Osteoblast (primary cell): ENCODE results near the gene NSD2. TPM values are rescaled to one million over a fixed set of nuclear protein-coding genes. Genes with fewer than 3 reads are reported as not detected.

Experiments used
- DNase-seq: peaks from one replicate; pipeline ENCODE4 v3.0.0; 2011; ENCODE audit warnings: low spot score, mixed read lengths; ENCODE audit not compliant: insufficient read length; ENCODE audit errors: missing footprints
- H2AFZ ChIP-seq: 2 replicates; pipeline ENCODE4 v1.6.0; 2011; ENCODE audit warnings: mild to moderate bottlenecking, low read length
- H3K27ac ChIP-seq: 2 replicates; pipeline ENCODE4 v1.5.1; 2011; ENCODE audit warnings: mild to moderate bottlenecking, low read depth, low read length, moderate library complexity
- H3K27me3 ChIP-seq: 2 replicates; pipeline ENCODE4 v1.6.0; 2012; ENCODE audit warnings: mild to moderate bottlenecking, control low read depth, inconsistent platforms, low read length, moderate library complexity; ENCODE audit not compliant: insufficient read depth
- H3K36me3 ChIP-seq: 2 replicates; pipeline ENCODE4 v1.5.1; 2011; ENCODE audit warnings: mild to moderate bottlenecking, low read length, control low read depth, moderate library complexity; ENCODE audit not compliant: insufficient read depth
- H3K4me1 ChIP-seq: 2 replicates; pipeline ENCODE4 v1.5.1; 2011; ENCODE audit warnings: mild to moderate bottlenecking, low read length, control low read depth, moderate library complexity; ENCODE audit not compliant: insufficient read depth
- H3K4me2 ChIP-seq: 2 replicates; pipeline ENCODE4 v1.6.0; 2011; ENCODE audit warnings: mild to moderate bottlenecking, low read length; ENCODE audit not compliant: insufficient read depth
- H3K4me3 ChIP-seq: fragments of 200-600 bp; sonication (generic); 3 replicates; pipeline ENCODE4 v1.5.1; 2012; ENCODE audit warnings: mild to moderate bottlenecking, low read length, inconsistent platforms; ENCODE audit not compliant: insufficient read depth
- H3K79me2 ChIP-seq: 2 replicates; pipeline ENCODE4 v1.6.0; 2012; ENCODE audit warnings: mild to moderate bottlenecking, low read length, control low read depth, inconsistent platforms; ENCODE audit not compliant: insufficient read depth
- H3K9me3 ChIP-seq: 2 replicates; pipeline ENCODE4 v1.5.1; 2011; ENCODE audit warnings: low read depth, low read length, control low read depth
- H4K20me1 ChIP-seq: 2 replicates; pipeline ENCODE4 v1.6.0; 2012; ENCODE audit warnings: mild to moderate bottlenecking, low read length, control low read depth; ENCODE audit not compliant: insufficient read depth
- total RNA-seq: library from RNA; depleted of rRNA; stranded (reverse); fragments of >200 nt; gene quantifications from 2 replicates; pipeline ENCODE4 v1.2.3, GENCODE V29; 2012
- TF ChIP-seq, protein P1 (sequence below): IDR thresholded peaks from 2 replicates; pipeline ENCODE4 v1.5.1; 2011; ENCODE audit warnings: mild to moderate bottlenecking, low read depth, low read length, moderate library complexity; ENCODE audit errors: extremely low read depth

NSD2 gene
- total RNA-seq, 1 donor = 58.6 TPM

DNA sequence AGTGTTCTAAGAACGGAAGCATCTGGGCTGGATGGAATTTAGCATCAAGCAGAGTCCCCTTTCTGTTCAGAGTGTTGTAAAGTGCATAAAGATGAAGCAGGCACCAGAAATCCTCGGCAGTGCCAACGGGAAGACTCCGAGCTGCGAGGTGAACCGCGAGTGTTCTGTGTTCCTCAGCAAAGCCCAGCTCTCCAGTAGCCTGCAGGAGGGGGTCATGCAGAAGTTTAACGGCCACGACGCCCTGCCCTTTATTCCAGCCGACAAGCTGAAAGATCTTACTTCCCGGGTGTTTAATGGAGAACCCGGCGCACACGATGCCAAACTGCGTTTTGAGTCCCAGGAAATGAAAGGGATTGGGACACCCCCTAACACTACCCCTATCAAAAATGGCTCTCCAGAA lies 29.4 kb downstream of the NSD2 start:
- Histone ChIP-seq H3K27ac (peak overlapping the region; percentile 19), H3K36me3 (peaks cover 37% of the 10 kb centered on the region), H3K4me1 (peaks cover 8% of the 10 kb centered on the region), H4K20me1 (peaks cover 27% of the 10 kb centered on the region), H2AFZ (no peak overlapping the region), H3K27me3 (no peaks in the 10 kb centered on the region), H3K4me2 (no peak overlapping the region), H3K4me3 (no peak overlapping the region), H3K9me3 (no peaks in the 10 kb centered on the region), H3K79me2 (peaks cover 96% of the 10 kb centered on the region)
- DNase-seq = no peak
- TF ChIP-seq, protein P1, sequence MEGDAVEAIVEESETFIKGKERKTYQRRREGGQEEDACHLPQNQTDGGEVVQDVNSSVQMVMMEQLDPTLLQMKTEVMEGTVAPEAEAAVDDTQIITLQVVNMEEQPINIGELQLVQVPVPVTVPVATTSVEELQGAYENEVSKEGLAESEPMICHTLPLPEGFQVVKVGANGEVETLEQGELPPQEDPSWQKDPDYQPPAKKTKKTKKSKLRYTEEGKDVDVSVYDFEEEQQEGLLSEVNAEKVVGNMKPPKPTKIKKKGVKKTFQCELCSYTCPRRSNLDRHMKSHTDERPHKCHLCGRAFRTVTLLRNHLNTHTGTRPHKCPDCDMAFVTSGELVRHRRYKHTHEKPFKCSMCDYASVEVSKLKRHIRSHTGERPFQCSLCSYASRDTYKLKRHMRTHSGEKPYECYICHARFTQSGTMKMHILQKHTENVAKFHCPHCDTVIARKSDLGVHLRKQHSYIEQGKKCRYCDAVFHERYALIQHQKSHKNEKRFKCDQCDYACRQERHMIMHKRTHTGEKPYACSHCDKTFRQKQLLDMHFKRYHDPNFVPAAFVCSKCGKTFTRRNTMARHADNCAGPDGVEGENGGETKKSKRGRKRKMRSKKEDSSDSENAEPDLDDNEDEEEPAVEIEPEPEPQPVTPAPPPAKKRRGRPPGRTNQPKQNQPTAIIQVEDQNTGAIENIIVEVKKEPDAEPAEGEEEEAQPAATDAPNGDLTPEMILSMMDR = no peak

DNA sequence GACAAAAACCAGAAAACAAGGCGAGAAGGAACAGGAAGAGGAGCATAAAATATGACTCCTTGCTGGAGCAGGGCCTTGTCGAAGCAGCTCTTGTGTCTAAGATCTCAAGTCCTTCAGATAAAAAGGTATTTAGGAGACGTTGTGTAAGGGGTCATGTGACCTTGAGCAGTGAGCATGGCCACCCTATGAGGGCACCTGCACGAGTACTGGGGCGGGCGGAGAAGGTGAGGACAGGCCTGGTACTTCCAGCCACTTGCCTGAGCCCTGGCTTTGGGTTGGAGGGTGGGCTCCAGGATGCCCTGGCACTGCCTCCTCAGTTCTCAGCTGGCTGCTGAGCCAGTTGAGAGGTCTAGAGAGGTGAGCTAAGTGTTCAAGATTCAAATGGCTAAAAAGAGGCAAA lies 29.9 kb downstream of the NSD2 start:
- Histone ChIP-seq H3K36me3 (peaks cover 41% of the 10 kb centered on the region), H3K27me3 (no peaks in the 10 kb centered on the region), H3K9me3 (no peaks in the 10 kb centered on the region), H3K79me2 (peaks cover 96% of the 10 kb centered on the region), H2AFZ (no peak overlapping the region), H4K20me1 (peaks cover 27% of the 10 kb centered on the region), H3K4me3 (no peak overlapping the region), H3K4me1 (peaks cover 8% of the 10 kb centered on the region), H3K27ac (peak overlapping the region; percentile 19), H3K4me2 (no peak overlapping the region)
- no peak for DNase-seq
- TF ChIP-seq, protein P1 = no peak

DNA sequence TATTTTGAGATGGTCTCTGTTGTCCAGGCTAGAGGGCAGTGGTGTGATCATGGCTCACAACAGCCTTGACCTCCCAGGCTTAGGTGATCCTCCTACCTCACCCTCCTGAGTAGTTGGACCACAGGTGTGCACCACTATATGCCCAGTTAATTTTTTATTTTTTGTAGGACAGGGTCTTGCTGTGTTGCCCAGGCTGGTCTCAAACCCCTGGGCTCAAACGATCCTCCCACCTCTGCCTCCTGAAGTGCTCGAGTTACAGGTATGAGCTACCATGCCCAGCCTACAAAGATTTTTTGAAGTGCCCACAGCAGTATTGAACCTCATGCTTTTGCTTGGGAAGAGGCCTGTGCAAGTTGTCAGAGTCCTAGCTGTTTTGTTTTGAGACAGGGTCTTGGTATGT lies 31.1 kb downstream of the NSD2 start:
- Histone ChIP-seq H3K27me3 (no peaks in the 10 kb centered on the region), H3K9me3 (no peaks in the 10 kb centered on the region), H4K20me1 (peaks cover 27% of the 10 kb centered on the region), H3K4me2 (no peak overlapping the region), H2AFZ (no peak overlapping the region), H3K27ac (no peak overlapping the region), H3K4me1 (peaks cover 8% of the 10 kb centered on the region), H3K36me3 (peaks cover 45% of the 10 kb centered on the region), H3K79me2 (peaks cover 96% of the 10 kb centered on the region), H3K4me3 (no peak overlapping the region)
- no peak for DNase-seq
- TF ChIP-seq, protein P1 = no peak

DNA sequence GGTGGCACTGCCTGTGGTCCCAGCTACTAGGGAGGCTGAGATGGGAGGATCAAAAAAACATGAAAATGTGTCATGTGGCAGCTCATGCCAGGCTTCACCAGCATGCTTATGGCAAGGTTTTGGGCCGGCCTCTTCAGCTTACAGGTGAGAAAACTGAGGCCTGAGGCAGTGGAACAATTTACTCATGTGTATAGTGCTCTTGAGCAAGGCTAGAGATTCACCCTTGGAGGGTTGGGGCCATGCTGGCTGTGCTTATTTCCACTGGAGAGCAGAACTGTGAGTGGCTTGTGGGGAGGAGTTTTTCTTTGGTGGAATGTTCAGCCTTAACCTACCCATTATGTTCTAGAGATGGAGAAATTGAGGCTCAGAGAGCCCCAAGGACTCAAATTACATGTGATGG lies 31.8 kb downstream of the NSD2 start:
- H3K4me3 ChIP-seq = no peak overlapping the region
- TF ChIP-seq, protein P1 = no peak
- no peak overlapping the region for H3K4me2 ChIP-seq
- no peak for DNase-seq
- H3K36me3 ChIP-seq = peaks cover 46% of the 10 kb centered on the region
- no peaks in the 10 kb centered on the region for H3K27me3 ChIP-seq
- peaks cover 96% of the 10 kb centered on the region for H3K79me2 ChIP-seq
- H3K9me3 ChIP-seq = no peaks in the 10 kb centered on the region
- no peak overlapping the region for H2AFZ ChIP-seq
- peaks cover 30% of the 10 kb centered on the region for H4K20me1 ChIP-seq
- H3K27ac ChIP-seq = no peak overlapping the region
- peaks cover 13% of the 10 kb centered on the region for H3K4me1 ChIP-seq
